ENCODE data around the gene M1AP. TPM values are rescaled to one million over a fixed set of nuclear protein-coding genes. Genes with fewer than 3 reads are reported as not detected.

The M1AP gene
- total RNA-seq, 1 experiment from 2014 or later, result 7.6 TPM

- no peak for DNase-seq
- no peak overlapping the region for H3K56ac ChIP-seq (ENCODE audit: insufficient read length, low read depth, low read length)
- H3K23ac ChIP-seq (ENCODE audit: insufficient read length, low read depth, low read length), result no peak overlapping the region
- H2BK12ac ChIP-seq (ENCODE audit: insufficient read length, low read depth, low read length), result no peak overlapping the region
- no peak overlapping the region for H2BK20ac ChIP-seq (ENCODE audit: low read depth, low read length, poor library complexity, severe bottlenecking)
- H3T11ph ChIP-seq (ENCODE audit: low read length), result no peak overlapping the region
- H3K18ac ChIP-seq (ENCODE audit: insufficient read length, low read depth, low read length), result no peak overlapping the region
- H4K91ac ChIP-seq (ENCODE audit: insufficient read length, low read depth, low read length), result no peak overlapping the region
- H3K4me2 ChIP-seq (ENCODE audit: insufficient read depth, insufficient read length, low read length), result no peak overlapping the region
- H3K27ac ChIP-seq (ENCODE audit: insufficient read length, low read depth, low read length), result no peak overlapping the region
- no peak overlapping the region for H3K14ac ChIP-seq (ENCODE audit: insufficient read depth, low read length)
- Mint-ChIP-seq H3K9me3 (no peaks in the 10 kb centered on the region; a peak in 2 of 5 replicates), H3K4me3 (no peak overlapping the region), H3K4me1 (peaks cover 6 to 7% of the 10 kb centered on the region in 2 experiments), H3K27ac (no peak overlapping the region), H3K27me3 (ENCODE audit: low read depth) (peaks cover 3% of the 10 kb centered on the region; the same call in 1 of the 2 replicates), H3K36me3 (ENCODE audit: insufficient read depth in 1 of 3, low read depth in 3 of 3) (no peaks in the 10 kb centered on the region)
- H4K8ac ChIP-seq (replicated peaks; ENCODE audit: insufficient read length, low read depth, low read length), result no peak overlapping the region
- no peaks in the 10 kb centered on the region for H3K79me1 ChIP-seq (ENCODE audit: insufficient read depth, low read depth, low read length, poor library complexity, severe bottlenecking)
- H3K4me1 ChIP-seq (ENCODE audit: insufficient read depth, low read length), result no peaks in the 10 kb centered on the region; the same call in 1 of the 2 replicates
- no peaks in the 10 kb centered on the region for H3K79me2 ChIP-seq (ENCODE audit: insufficient read depth, low read length)
- WGBS (ENCODE audit: extremely low coverage, insufficient read length, low lambda C conversion rate), result no CpG with 5 or more reads among the region's 2 CpGs
- TF ChIP-seq, protein P1, sequence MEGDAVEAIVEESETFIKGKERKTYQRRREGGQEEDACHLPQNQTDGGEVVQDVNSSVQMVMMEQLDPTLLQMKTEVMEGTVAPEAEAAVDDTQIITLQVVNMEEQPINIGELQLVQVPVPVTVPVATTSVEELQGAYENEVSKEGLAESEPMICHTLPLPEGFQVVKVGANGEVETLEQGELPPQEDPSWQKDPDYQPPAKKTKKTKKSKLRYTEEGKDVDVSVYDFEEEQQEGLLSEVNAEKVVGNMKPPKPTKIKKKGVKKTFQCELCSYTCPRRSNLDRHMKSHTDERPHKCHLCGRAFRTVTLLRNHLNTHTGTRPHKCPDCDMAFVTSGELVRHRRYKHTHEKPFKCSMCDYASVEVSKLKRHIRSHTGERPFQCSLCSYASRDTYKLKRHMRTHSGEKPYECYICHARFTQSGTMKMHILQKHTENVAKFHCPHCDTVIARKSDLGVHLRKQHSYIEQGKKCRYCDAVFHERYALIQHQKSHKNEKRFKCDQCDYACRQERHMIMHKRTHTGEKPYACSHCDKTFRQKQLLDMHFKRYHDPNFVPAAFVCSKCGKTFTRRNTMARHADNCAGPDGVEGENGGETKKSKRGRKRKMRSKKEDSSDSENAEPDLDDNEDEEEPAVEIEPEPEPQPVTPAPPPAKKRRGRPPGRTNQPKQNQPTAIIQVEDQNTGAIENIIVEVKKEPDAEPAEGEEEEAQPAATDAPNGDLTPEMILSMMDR (conservative IDR thresholded peaks at IDR 0.05), result no peak
- H3K4ac ChIP-seq (ENCODE audit: low read depth, low read length), result no peak overlapping the region
- no peak overlapping the region for H2BK5ac ChIP-seq (ENCODE audit: insufficient read length, low read length)
- H2BK15ac ChIP-seq (ENCODE audit: low read depth, low read length), result no peak overlapping the region
- no peak overlapping the region for H4K5ac ChIP-seq (ENCODE audit: insufficient read length, low read depth, low read length)
- H3K9ac ChIP-seq (ENCODE audit: extremely low read depth, insufficient read length, low read length), result no peak overlapping the region
- H4K20me1 ChIP-seq (ENCODE audit: control insufficient read depth, insufficient read depth, insufficient read length), result no peaks in the 10 kb centered on the region
- H3K23me2 ChIP-seq (ENCODE audit: insufficient read length, low read depth, low read length, poor library complexity, severe bottlenecking), result no peaks in the 10 kb centered on the region
- H2AK5ac ChIP-seq (ENCODE audit: insufficient read length, low read length), result no peak overlapping the region
- no peaks in the 10 kb centered on the region for H3K27me3 ChIP-seq (ENCODE audit: insufficient read depth, low read length)
- no peak overlapping the region for H2AFZ ChIP-seq (ENCODE audit: low read length)
- H3K9me3 ChIP-seq (ENCODE audit: control insufficient read depth, low read depth, low read length), result no peaks in the 10 kb centered on the region
- H2BK120ac ChIP-seq (ENCODE audit: low read depth, low read length, poor library complexity, severe bottlenecking), result no peak overlapping the region
Observed at GRCh38 chr2:74696829-74697228, 48.7 kb upstream of the M1AP start.
